Measurements from ENCODE around the gene ST3GAL5.

DNA sequence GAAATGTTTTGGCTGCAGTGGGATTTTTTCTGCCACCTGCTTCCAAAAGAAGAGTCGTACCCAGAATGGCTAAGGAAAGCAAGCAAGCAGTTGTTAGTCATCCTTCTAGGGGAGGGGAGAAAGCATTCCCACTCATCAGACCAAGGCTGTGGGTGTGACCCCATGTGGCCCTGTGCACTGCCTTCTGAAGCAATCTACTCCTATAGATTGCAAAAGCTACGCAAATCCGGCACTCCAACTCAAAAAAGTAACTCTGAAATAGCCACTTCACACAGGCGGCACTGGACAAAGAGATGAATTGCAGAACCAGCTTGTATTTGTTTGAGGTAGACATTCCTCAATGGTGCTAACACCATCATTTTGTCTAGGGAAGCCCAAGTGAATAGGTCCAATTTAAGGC, 44.3 kb downstream of the ST3GAL5 start:
- TF ChIP-seq, protein P1, sequence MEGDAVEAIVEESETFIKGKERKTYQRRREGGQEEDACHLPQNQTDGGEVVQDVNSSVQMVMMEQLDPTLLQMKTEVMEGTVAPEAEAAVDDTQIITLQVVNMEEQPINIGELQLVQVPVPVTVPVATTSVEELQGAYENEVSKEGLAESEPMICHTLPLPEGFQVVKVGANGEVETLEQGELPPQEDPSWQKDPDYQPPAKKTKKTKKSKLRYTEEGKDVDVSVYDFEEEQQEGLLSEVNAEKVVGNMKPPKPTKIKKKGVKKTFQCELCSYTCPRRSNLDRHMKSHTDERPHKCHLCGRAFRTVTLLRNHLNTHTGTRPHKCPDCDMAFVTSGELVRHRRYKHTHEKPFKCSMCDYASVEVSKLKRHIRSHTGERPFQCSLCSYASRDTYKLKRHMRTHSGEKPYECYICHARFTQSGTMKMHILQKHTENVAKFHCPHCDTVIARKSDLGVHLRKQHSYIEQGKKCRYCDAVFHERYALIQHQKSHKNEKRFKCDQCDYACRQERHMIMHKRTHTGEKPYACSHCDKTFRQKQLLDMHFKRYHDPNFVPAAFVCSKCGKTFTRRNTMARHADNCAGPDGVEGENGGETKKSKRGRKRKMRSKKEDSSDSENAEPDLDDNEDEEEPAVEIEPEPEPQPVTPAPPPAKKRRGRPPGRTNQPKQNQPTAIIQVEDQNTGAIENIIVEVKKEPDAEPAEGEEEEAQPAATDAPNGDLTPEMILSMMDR (IDR thresholded peaks at IDR 0.05): no peak
- TF ChIP-seq POLR2A (IDR thresholded peaks at IDR 0.05): no peak
